ENCODE data around the gene FADS6. TPM values are rescaled to one million over a fixed set of nuclear protein-coding genes. Genes with fewer than 3 reads are reported as not detected.
A peak's percentile ranks its signal among the peaks of the same experiment; 100 is the strongest.

The FADS6 gene
- total RNA-seq, 1 experiment from 2014 or later, result not detected

GRCh38 chr17:74861662-74862107, 31.7 kb downstream of the FADS6 start:
- no peak for DNase-seq (ENCODE audit: low read depth, low spot score)
- no TSS peak for BruUV-seq (replicated peaks)
- H3K9me3 ChIP-seq (ENCODE audit: control insufficient read depth, insufficient read depth, low read depth, low read length), result no peaks in the 10 kb centered on the region
- intact Hi-C loops (cut with micrococcal nuclease; ENCODE audit: unreplicated experiment) (loop anchor here (1.0 to 5.0 kb wide), 2 partner anchors 70 to 119 kb away; no protein-coding TSS in a partner anchor), in situ Hi-C loops (cut with HindIII; ENCODE audit: low pct_unique_long_range_greater_than_20kb, low sequenced_read_pairs) (no loop called here)
- 0 out of 2 replicates have a peak, but pooled peaks cover 4% of the 10 kb centered on the region for H3K36me3 ChIP-seq (ENCODE audit: control insufficient read depth, insufficient read depth, low read length)
- 0 out of 2 replicates have a peak, but pooled peaks have one; percentile 0 for TF ChIP-seq SIN3A (IDR thresholded peaks at IDR 0.05; ENCODE audit: borderline replicate concordance, insufficient read depth, low read depth, low read length)
- no peak for TF ChIP-seq TCF7L2 (IDR thresholded peaks at IDR 0.05; ENCODE audit: low read depth, low read length)
- H3K27ac ChIP-seq (ENCODE audit: low read length), result no peak overlapping the region
- POLR2A ChIA-PET, result interaction anchor here (0.5 to 1.5 kb wide), 3 partner anchors 12 to 151 kb away, joined by 3 to 9 read pairs (median 4); no protein-coding TSS in a partner anchor
- ATAC-seq, result no peak
- CTCF ChIA-PET, result interaction anchor here (0.6 to 2.5 kb wide), 10 partner anchors 14 to 111 kb away, joined by 3 to 24 read pairs (median 4); partner anchors contain the start of gene HID1
- H3K27me3 ChIP-seq (ENCODE audit: control insufficient read depth, insufficient read depth, low read length), result peaks cover 21% of the 10 kb centered on the region
- H3K4me3 ChIP-seq (ENCODE audit: low read depth in 2 of 2, low read length in 2 of 2), result peak overlapping the region in 1 of 2 experiments; percentile 29; a peak in 2 of 4 replicates
- peaks cover 21% of the 10 kb centered on the region for H3K4me1 ChIP-seq (ENCODE audit: control insufficient read depth, insufficient read depth, low read length)

- Histone ChIP-seq H3K4me3 (ENCODE audit: low read depth in 2 of 2, low read length in 2 of 2) (peak overlapping the region; percentile 12 to 24), H3K27me3 (ENCODE audit: control insufficient read depth, insufficient read depth, low read length) (peaks cover 21% of the 10 kb centered on the region), H3K27ac (ENCODE audit: low read length) (no peak overlapping the region), H3K4me1 (ENCODE audit: control insufficient read depth, insufficient read depth, low read length) (peaks cover 21% of the 10 kb centered on the region), H3K9me3 (ENCODE audit: control insufficient read depth, insufficient read depth, low read depth, low read length) (no peaks in the 10 kb centered on the region), H3K36me3 (ENCODE audit: control insufficient read depth, insufficient read depth, low read length) (0 out of 2 replicates have a peak, but pooled peaks cover 4% of the 10 kb centered on the region)
- TF ChIP-seq CTCF (IDR thresholded peaks at IDR 0.05) (no peak), POLR2AphosphoS5 (IDR thresholded peaks at IDR 0.05; ENCODE audit: low read depth, low read length) (no peak), SIN3A (IDR thresholded peaks at IDR 0.05; ENCODE audit: borderline replicate concordance, insufficient read depth, low read depth, low read length) (no peak), TCF7L2 (IDR thresholded peaks at IDR 0.05; ENCODE audit: low read depth, low read length) (no peak), REST (IDR thresholded peaks at IDR 0.05; ENCODE audit: insufficient read depth in 1 of 2, low read depth in 2 of 2, low read length in 1 of 2) (no peak)
- no TSS peak for BruUV-seq (replicated peaks)
- peak; percentile 17 for ATAC-seq
- ChIA-PET CTCF (interaction anchor here (0.8 to 2.5 kb wide), 6 partner anchors 14 to 103 kb away, joined by 3 to 24 read pairs (median 8); no protein-coding TSS in a partner anchor), POLR2A (interaction anchor here (0.5 to 1.5 kb wide), 3 partner anchors 12 to 152 kb away, joined by 3 to 9 read pairs (median 4); no protein-coding TSS in a partner anchor)
- DNase-seq (ENCODE audit: low read depth, low spot score), result no peak
- intact Hi-C loops (cut with micrococcal nuclease; ENCODE audit: unreplicated experiment) (loop anchor here (5.0 kb wide), 1 partner anchor 119 kb away; no protein-coding TSS in a partner anchor), in situ Hi-C loops (cut with HindIII; ENCODE audit: low pct_unique_long_range_greater_than_20kb, low sequenced_read_pairs) (no loop called here)
Observed at GRCh38 chr17:74860872-74861661, 32.4 kb downstream of the FADS6 start.

Measured in Panc1 (cell line).